Hematopoietic multipotent progenitor cell treated with erythropoietin and hydrocortisone succinate and interleukin-3 and kit ligand, for 17 days (in vitro differentiated cells): ENCODE measurements around the gene CEMIP.

ENCODE experiments used
- DNase-seq: peaks from one replicate; pipeline ENCODE4 v3.0.0-alpha.2; 2015; ENCODE audit warnings: low spot score

Gene CEMIP

DNA sequence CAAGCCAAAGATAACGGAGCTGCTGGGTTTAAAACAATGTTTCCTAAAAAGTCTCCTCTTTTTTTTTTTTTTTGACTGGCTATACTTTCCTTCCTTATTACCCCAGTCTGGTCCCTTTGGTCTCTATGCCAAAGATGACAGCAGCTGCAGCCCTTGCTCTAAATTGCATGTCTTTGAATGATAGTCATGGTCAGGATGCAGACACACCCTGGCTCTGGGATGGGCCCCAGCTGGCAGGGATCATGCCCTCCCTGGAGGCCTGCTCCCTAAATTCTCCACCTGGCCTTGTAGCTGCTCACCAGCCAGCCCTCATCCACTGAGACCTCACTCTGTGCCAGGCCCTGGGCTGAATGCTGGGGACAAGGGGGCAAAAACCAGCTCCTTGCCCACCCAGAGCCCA, 114.6 kb downstream of the CEMIP start:
- DNase-seq, result no peak

DNA sequence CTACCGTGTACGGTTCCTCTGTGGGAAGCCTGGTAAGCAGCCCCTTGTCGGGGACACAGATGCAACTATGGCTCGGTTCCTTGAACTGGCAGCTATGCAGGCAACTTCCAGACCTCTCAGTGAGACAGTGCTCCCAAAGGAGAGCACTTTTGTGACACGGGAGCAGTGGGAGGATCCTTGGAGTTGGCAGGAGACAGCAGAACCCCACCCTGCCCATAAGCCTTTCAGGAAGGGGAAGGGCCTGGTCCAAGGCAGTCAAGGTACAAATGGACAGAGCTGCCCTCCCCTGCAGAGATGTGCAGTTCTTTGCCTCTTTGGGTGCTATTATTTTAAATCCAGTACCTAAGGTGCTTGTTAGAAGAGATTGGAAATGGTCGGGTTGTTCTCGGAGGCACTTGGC, 115.9 kb downstream of the CEMIP start:
- no peak for DNase-seq

DNA sequence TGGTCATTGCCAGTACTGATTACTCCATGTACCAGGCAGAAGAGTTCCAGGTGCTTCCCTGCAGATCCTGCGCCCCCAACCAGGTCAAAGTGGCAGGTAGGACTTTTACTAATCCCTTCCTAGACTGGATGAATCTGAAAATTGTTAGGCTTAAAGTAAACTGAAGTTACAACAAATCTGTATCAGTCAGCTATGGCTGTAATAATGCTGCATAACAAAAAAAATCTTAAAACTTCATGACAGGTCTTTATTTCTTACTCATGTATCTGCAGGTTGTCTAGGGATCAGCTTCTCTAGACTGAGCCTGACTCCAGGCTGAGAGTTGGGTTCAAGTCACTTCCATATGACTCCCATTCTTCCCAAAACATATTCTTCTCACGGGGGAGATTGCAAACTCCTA, 116.8 kb downstream of the CEMIP start:
- DNase-seq, result no peak

DNA sequence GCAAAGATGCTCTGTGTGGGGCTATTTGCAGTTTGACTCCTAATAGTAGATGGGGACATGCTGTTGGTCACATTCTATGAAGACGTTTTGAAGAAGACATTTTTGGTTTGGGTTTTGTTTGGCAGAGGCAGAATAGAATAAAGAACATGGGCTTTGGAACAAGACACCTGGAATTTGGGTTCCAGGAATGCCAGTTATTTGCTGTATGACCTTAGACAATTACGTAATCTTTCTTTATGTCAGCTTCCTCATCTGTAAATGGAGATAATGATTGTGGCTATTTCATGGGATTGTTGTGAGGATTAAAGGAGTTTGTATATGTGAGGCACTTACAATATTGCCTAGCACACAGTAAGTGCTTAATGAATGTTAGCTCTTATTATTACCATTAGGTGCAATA, 118.9 kb downstream of the CEMIP start:
- no peak for DNase-seq

DNA sequence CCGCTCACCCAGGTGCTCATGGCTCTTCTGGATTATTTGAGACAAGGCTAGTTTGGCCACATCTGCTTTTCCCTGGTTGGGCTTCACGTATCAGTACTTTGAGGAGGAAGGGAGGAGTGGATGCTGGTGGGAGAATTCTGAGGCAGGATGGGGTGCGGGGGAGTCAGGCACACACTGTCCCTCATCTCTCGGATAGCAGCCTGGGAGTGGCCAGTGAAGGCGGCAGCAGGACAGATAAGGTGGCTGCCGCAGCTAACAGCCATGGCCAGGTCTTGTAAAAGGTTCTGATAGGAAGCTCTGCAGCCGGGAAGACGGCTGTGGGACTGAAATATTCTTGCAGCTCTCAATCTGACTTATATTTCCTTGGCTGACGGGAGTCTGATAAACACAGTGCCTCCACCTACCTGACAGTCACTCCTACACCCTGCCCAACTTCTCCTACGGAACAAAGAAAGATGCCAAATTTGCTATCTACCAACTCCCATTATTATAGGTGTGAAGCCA, 123.2 kb downstream of the CEMIP start:
- DNase-seq, result no peak

DNA sequence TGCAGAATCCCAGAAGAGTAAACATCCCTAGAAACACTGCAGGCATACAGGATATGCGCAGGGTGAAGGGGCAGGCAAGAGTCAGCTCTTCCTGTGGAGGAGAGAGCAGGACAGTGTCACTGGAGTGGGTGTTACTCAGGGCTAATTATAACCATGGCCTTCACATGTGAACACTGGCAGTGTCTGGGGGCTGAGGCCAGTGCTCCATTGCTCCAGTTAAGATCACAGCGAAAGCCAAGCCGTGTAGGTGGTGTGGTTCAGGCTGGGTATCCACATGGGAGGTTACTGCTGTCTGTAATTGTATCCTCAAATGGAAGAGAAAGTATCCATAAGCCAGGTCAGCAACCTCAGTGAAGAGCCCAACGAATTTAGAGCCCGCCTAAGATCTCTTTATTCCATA, 125.8 kb downstream of the CEMIP start:
- no peak for DNase-seq

DNA sequence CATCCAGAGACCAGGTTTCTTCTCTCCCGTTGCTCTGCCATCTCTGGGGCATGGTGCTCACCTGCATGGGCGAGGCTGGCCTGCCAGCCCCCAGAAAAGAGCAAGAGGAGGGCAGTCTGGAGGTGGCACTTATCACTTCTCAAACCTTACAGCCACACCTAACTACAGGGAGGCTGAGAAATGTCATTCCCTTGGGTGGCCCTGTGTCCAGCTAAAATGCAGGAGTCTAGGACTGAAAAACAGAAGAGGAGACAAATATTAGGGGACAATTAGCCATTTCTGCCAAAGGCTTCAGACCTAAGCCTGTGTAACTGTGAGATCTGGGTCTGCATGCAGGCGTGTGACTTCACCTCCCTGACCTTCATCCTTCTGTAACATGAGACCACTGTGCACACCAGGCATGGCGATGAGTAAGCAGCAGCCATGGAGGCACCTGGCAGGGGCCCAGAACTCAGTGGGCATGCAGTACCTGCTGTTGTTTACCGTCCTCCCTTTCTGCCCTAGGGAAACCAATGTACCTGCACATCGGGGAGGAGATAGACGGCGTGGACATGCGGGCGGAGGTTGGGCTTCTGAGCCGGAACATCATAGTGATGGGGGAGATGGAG, 127.1 kb downstream of the CEMIP start:
- DNase-seq, result no peak

DNA sequence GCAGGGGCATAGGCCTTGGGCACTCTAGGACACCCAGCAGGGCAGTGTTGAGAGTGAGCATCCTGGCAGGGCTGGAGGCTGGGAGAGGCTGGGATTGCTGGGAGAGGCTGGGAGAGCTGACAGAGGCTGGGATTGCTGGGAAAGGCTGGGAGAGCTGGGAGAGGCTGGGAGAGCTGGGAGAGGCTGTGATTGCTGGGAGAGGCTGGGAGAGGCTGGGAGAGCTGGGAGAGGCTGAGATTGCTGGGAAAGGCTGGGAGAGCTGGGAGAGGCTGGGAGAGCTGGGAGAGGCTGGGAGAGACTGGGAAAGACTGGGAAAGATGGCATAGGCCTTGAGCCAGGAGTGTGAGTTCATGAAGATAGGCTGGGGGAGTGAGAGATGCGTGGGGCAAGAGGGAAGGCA, 132.7 kb downstream of the CEMIP start:
- no peak for DNase-seq

DNA sequence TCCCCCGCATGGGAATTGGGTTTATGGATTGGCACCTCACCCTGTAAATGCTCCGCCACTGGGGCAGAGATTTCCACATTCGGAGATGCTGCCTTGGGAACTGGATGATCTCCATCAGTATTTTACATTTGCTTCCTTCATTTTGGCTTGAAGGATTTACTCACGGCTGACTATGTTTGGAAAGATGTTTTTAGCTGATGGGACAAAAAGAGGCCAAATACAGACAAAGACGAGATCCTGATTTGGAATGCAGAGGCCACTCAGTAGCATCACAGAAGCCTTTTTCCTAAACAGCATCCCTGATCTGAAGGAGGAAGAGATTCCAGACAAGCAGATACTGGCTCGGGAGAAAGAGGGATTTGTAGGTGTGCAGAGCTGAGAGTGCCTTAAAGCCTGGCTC, 133.5 kb downstream of the CEMIP start:
- no peak for DNase-seq

DNA sequence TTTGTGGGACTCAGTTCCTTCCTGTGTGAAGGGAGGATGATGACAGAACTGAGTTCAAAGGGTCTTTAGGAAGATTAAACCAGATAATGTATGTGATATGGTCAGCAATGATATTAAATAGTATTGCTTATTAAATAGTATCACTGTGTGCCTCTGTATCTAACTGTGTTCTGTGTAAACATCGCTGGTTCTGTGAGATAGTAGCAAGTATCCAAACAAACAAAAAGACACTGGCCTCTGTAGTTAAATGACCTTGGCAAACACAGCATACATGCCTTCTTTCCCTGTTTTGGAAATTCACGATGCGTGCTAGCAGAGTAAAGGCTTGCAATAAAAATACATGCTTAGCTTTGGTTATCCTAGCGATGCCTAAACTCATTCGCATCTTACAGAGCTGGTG, 134.4 kb downstream of the CEMIP start:
- DNase-seq, result no peak

DNA sequence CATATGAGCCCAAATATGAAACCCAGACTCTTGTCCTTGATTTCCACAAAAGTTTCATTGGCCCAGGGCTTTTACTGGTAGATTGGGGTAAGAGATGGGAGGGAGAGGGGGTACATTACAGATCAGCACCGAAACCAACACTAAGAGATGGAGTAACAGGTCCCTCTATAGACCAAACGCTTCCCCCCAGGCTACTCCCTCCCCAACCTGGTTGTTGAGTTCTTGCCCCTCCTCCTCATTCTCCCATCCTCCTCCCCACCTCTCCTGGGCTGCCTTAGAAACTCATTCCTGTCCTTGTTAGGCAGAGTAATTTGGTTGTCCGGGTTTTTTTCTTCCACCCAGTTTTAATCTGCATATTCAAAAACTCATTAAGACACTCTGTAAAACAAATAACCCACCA, 136.3 kb downstream of the CEMIP start:
- no peak for DNase-seq

DNA sequence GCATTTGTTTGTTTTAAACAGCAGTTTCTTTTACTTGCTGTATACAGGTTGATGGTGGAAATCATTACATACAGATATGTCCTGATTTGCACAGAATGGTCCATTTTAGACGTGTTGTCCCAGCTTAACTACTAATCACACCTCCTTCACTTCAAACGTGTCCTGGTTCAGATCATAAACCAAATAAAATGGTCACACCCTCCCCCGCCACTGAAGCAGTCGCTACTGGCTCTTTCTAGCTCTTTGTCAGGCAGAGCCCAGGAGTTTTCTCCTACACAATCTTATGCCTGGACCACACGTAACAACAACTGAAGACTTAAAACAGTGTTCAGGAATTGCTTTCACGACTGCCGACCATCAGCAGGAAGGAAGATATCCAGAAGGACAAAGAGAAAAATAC, 136.9 kb downstream of the CEMIP start:
- no peak for DNase-seq

DNA sequence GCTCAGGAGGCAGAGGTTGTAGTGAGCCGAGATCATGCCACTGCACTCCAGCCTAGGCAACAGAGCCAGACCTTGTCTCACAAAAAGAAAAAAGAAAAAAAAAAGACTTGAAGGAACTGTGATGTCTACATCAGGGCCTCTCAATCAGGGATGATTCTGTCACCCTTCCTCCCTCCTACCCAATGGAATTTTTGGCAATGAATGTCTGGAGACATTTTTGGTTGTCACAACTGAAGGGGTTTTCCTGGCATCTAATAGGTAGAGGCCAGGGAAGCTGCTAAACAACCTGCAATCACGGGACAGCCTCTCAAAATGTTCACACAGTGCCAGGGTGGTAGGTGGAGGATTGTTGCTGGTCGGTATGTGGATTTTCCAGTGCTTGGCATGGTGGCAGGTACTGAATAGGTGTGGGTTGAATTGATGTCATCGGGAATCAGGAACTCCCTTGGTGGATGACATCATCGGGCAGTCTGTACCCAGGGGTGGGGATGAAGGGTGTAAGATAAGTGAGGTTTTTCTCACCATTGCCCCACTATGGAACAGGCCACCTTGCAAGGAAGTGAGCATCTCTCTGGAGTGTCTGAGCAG, 139.1 kb downstream of the CEMIP start:
- DNase-seq, result no peak

DNA sequence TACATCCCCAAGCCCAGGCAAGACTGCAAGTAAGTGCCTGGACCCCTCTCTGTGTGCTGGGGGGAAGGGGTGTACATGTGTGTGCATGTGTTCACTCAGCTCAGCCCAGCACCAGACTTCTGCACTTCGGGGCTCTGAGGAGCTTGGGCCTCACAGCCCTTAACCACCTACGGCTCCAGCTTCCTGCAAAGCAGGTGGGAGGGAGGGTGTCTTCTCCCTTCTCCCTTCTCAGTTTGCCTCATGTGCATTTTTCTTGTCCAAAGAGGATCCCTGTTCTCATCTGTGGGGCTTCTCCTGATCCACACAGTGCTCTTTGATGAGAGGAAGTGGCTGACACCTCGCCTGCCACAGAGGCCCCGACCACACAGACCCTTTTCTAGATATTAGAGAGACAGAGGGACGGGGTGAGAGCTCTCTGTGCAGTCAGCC, 141.1 kb downstream of the CEMIP start:
- no peak for DNase-seq

DNA sequence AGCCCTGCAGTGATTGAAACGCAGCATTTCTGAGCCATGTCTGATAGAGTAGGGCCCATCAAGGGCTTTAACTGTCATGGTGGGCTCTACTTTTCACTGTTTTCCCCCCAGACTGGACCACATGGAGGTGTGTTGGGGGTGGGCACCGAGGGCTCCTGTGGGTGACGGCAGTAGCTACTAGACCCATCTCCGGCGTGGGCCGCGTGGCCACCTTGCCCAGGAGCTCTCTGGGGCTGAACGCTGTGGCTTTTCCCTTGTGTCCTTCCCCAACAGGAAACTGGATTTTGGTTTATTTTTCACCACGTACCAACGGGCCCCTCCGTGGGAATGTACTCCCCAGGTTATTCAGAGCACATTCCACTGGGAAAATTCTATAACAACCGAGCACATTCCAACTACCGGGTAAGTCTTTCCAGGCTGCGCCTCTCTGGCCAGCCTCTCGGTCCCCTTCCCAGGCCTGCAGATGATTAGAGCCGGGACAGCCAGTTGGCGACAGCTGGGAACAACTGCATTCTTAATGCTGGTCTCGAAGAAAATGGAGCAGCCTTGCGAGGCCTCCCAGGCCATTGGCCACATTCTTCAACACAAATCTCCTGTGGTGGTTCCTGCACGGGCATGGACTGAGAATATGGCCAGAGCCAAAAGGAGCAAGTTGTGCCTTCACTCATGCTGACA, 142.7 kb downstream of the CEMIP start:
- DNase-seq, result no peak

DNA sequence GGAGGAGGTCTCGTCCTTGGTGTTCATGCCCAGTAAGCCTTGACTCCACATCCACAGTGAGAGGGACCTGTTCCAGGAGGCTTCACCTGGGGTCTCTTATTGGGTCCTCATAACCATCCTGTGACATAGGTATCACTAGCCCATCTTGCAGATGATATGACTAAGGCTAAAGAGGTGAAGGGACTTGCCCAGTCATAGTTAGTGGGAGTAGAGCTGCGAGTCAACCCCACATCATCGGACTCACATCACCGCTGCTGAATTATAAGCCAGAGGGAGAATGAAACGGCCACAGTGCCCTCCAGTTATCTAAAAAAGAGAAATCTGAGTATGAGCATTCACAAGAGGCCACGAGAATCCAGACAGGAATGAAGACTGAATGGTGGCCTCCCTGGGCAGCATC, 144.5 kb downstream of the CEMIP start:
- DNase-seq, result no peak

DNA sequence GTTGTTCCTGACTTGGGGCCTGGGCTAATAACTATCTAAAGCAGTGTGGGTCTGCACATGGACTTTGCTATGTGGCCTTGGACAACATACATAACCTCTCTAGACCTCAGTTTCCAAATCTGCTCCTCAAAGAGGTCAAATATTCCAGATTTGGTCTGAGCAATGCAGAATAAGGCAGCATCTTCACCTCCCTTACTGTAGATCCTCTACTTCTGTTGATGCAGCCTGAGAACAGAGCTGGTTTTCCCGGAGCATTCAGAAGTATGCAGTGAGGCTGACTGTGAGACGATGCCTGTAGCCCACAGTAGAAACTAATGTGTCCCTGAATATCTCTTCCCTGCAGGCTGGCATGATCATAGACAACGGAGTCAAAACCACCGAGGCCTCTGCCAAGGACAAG, 145.1 kb downstream of the CEMIP start:
- no peak for DNase-seq

DNA sequence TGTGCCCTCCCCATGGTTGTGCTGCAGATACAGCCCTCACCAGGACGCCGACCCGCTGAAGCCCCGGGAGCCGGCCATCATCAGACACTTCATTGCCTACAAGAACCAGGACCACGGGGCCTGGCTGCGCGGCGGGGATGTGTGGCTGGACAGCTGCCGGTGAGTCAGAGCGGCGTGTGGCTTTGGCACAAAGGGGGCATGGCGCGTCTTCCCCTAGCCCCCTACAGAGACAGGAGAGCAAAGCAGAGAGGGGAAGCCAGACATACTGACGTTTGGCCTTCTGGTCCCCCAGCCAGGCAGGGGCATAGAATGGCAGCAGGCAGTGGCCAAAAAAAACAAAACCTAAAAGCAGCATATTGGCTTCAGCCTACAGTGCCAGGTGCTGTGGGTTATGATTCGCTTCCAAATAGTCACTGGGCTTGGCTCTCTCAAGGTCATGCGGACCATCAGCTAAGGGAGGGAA, 146.5 kb downstream of the CEMIP start:
- no peak for DNase-seq

DNA sequence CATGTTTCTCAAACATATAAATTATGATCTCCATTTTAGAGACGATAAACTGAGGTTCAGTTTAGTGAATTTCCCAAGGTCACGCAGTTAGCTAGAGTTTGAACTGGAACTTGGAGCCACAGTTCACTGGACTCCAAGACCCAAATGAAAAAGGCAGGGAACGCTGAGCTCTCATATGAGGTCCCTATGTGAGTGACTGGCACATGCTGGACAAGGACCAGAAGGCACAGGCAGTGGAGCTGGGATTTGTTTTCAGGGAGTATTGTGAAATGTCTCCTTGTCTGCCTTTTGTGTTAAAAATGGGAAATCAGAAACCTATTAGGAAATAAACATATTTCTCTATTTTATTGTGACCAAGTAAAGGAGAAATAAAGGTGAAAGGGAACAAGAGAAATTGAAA, 147.0 kb downstream of the CEMIP start:
- DNase-seq, result no peak

DNA sequence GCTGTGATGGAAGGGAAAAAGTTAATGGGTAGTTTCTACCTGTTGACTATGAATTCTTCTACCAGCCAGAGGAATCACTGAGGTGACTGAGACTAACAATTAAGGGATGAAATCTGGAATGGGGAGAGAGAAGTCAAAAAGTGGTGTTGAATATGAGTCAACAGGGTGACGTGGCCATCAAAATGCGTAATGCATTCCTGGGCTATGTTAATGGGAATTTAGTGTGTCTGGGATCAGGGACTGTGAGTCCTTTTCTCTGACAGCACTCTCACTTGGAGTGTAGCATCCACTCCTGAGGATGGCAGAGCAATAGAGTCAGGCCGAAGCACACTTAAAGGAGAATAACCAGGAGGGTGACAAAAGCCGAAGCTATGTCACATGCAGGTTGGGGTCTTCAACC, 150.1 kb downstream of the CEMIP start:
- DNase-seq, result no peak

DNA sequence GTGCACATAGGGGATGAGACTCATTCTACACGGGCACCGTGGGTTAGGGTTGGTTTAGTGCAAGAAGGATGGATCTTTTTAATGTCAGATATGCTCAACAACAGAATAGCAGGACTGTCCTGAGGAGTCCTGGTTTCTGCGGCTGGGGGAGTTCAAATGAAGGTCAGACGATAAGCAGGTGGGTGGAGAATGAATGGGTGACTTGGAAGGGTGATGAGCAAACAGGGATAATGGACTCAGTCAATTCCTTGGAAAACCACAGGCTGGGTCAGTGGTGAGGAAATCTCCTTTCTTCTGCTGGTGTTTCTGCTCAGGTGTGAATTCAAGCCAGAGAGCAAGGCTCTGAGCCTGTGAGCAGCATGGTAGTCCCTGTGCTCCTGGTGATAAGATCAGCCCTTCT, 150.5 kb downstream of the CEMIP start:
- no peak for DNase-seq

DNA sequence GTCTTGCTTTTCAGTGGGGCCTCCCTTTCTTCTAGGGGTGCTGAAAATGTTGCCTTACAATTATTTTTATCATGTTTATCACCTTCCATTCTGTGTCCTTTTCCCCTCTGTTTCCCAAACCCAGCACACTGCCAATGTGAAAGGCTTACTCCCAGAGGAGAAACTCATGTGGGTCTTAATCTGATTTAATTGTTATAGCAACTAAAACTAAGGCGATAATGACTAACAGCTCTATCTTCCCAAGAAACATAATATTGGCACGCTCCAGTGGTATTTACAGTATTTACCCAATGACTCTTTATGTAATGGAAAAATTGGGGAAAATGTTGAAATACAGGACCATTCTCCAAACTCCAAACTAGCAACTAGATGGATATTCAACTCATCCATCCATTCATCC, 152.0 kb downstream of the CEMIP start:
- DNase-seq, result no peak

DNA sequence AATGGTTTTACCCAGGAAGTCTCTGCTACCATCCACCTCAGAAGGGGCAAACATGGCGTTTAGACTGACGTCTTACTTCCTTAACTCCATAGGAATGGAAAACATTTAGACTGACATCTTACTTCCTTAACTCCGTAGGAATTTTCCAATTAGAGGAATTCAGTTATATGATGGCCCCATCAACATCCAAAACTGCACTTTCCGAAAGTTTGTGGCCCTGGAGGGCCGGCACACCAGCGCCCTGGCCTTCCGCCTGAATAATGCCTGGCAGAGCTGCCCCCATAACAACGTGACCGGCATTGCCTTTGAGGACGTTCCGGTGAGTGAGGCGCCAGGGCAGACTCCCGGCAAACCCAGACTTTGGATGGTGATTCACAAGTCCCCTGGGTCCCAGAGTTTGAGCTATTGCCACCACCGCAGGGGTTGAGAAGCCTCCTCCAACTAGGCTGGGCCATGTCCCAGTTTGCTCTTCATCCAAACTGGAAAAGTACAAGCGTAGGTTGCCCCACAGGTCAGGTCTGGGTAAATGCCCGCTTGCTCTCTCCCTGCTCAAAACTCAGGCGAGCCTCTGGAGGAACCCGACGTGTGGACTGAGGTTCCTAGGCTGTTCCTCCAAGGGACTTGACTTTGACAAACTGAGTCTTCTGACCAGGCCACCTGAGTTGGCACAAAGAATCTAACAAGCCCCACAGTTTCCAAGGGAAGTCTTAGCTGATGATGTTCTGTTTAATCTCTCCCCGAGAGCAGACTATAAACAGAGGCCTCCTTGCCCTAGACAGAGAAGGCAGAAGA, 152.7 kb downstream of the CEMIP start:
- DNase-seq, result no peak
